Activated T-cell treated with anti-CD3 and anti-CD28 coated beads, Interleukin-2, amount 50 U/mL, for 4 hours (primary cell): ENCODE results near the gene UBE4A. TPM values are rescaled to one million over a fixed set of nuclear protein-coding genes. Genes with fewer than 3 reads are reported as not detected.

Source experiments
- ATAC-seq, 2 donors: fragments of 200-7000 bp; cut with Tn5 transposase; one replicate each; pipeline ENCODE4 v1.10.0; 2021
- DNase-seq: peaks from one replicate; pipeline ENCODE4 v3.0.0-alpha.2; 2020
- H3K27me3 Mint-ChIP-seq: one replicate; pipeline ENCODE4 v1.8.0; 2021; ENCODE audit warnings: low read depth, mixed read lengths
- H3K36me3 Mint-ChIP-seq: one replicate; pipeline ENCODE4 v1.8.0; 2022; ENCODE audit warnings: mixed read lengths; ENCODE audit not compliant: insufficient read depth
- H3K4me1 Mint-ChIP-seq: one replicate; pipeline ENCODE4 v1.8.0; 2021; ENCODE audit warnings: low read depth, mixed read lengths
- H3K4me3 Mint-ChIP-seq: one replicate; pipeline ENCODE4 v1.8.0; 2021; ENCODE audit warnings: mild to moderate bottlenecking, moderate library complexity, mixed read lengths
- H3K9me3 Mint-ChIP-seq: one replicate; pipeline ENCODE4 v1.8.0; 2021; ENCODE audit warnings: mixed read lengths
- total RNA-seq, 3 donors: library from RNA; stranded (reverse); gene quantifications; one replicate each; pipeline ENCODE4 v1.2.1, GENCODE V29; 2021

Gene UBE4A
- total RNA-seq, 3 donors from 2014 or later, result 43.7 to 45.1 (median 45.0) TPM

DNA sequence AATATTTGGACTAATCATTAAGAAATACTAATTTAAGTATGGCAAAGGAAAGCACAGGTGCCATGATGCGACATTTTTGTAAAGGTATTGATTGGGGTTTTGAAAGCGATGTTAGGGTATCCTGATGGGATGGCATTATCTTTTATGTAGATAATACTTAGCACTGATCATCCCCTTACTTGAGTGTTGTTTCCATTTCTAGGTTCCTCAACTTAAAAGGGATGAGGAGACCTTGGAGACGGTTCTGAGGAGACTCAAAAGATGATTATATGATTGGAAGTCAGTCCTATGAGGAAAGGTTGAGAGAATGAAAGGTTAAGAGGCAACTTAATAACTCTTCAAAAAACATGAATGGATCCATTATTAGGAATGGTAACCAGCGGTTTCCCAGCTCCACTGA is 88.0 kb downstream of the UBE4A start:
- peaks cover 19% of the 10 kb centered on the region for H3K36me3 Mint-ChIP-seq
- no peak for DNase-seq
- H3K4me3 Mint-ChIP-seq, result no peak overlapping the region
- H3K9me3 Mint-ChIP-seq, result no peaks in the 10 kb centered on the region
- no peak for ATAC-seq
- no peaks in the 10 kb centered on the region for H3K27me3 Mint-ChIP-seq
- H3K4me1 Mint-ChIP-seq, result peaks cover 78% of the 10 kb centered on the region

DNA sequence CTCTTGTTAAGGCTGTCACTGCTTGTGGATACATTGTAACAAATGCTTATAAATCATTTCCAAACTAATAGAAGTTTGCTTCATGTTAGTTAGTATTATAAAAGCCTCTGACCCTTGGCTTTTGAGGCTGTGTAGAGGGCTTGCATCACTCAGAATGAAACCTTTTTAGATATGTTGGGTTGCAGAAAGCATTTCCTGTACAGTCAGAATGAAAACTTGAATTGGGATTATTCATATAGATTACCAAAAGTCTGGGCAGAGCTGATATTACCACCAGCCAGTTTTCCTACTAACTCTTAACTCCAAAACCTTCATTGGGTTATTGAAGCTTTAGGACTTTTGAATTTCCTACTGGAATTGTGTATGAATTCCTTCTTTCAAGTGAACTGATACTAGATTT is 88.9 kb downstream of the UBE4A start:
- DNase-seq (no peak), ATAC-seq (peak; percentile 42 to 51)
- peak overlapping the region; percentile 6 for H3K4me3 Mint-ChIP-seq
- H3K27me3 Mint-ChIP-seq, result no peaks in the 10 kb centered on the region
- no peaks in the 10 kb centered on the region for H3K9me3 Mint-ChIP-seq
- peaks cover 75% of the 10 kb centered on the region for H3K4me1 Mint-ChIP-seq
- H3K36me3 Mint-ChIP-seq, result peaks cover 25% of the 10 kb centered on the region

Other genes starting within 250 kb of the UBE4A start
- not detected for gene SCN4B, start 206.8 kb upstream of the UBE4A start, total RNA-seq
- not detected for gene SCN2B, start 183.0 kb upstream of the UBE4A start, total RNA-seq
- gene JAML, start 134.6 kb upstream of the UBE4A start, total RNA-seq, result 100 to 1,000 TPM; 135 to 153 (median 137) TPM
- 10 to 100 TPM; 52.7 to 72.0 (median 56.4) TPM for gene MPZL3, start 107.2 kb upstream of the UBE4A start, total RNA-seq
- 10 to 100 TPM in 2 of 3 donors, 1 to 10 TPM in 1; 9.0 to 12.9 (median 12.8) TPM for gene MPZL2, start 95.3 kb upstream of the UBE4A start, total RNA-seq
- 100 to 1,000 TPM; 371 to 436 (median 407) TPM for gene CD3E, start 54.9 kb upstream of the UBE4A start, total RNA-seq
- gene CD3D, start 16.9 kb upstream of the UBE4A start, total RNA-seq, result 100 to 1,000 TPM; 412 to 451 (median 427) TPM
- gene CD3G, start 15.3 kb upstream of the UBE4A start, total RNA-seq, result 100 to 1,000 TPM in 2 of 3 donors, 10 to 100 TPM in 1; 86.4 to 105 (median 102) TPM
- 100 to 1,000 TPM; 236 to 266 (median 251) TPM for gene ATP5MG, start 42.0 kb downstream of the UBE4A start, total RNA-seq
- gene KMT2A, start 76.9 kb downstream of the UBE4A start, total RNA-seq, result 10 to 100 TPM; 42.5 to 54.8 (median 44.1) TPM
- 1 to 10 TPM in 2 of 3 donors, under 1 TPM in 1; 0.84 to 1.1 (median 1.1) TPM for gene TTC36, start 167.9 kb downstream of the UBE4A start, total RNA-seq
- gene TMEM25, start 171.6 kb downstream of the UBE4A start, total RNA-seq, result 10 to 100 TPM; 10.1 to 13.8 (median 12.9) TPM
- gene IFT46, start 206.3 kb downstream of the UBE4A start, total RNA-seq, result 10 to 100 TPM; 22.5 to 29.7 (median 23.2) TPM
- gene ARCN1, start 212.8 kb downstream of the UBE4A start, total RNA-seq, result 100 to 1,000 TPM; 180 to 190 (median 183) TPM
- 1 to 10 TPM in 2 of 3 donors, under 1 TPM in 1; 0.90 to 1.9 (median 1.3) TPM for gene PHLDB1, start 248.0 kb downstream of the UBE4A start, total RNA-seq